Naive B cell (primary cell): ENCODE measurements around the gene ABHD2. TPM values are rescaled to one million over a fixed set of nuclear protein-coding genes. Genes with fewer than 3 reads are reported as not detected.
"Not testable (repeated sequence)": the region's sequence is repeated elsewhere in the genome, so short reads cannot be mapped to it uniquely, and the experiment has no call there.

Experiments used
- ATAC-seq, 2 donors: fragments of 150-1000 bp; cut with Tn5 transposase; 2 replicates each; pipeline ENCODE4 v1.10.0; 2021; ENCODE audit warnings: low read depth in 2 of 2, mild to moderate bottlenecking in 2 of 2, moderate library complexity in 2 of 2
- DNase-seq: peaks from one replicate; pipeline ENCODE4 v3.0.0; 2022
- H3K27ac Mint-ChIP-seq, 6 donors: one replicate each; pipeline ENCODE4 v1.8.0; 2020 to 2022; ENCODE audit warnings: mild to moderate bottlenecking in 6 of 6, mixed read lengths in 6 of 6, moderate library complexity in 5 of 6, inconsistent platforms in 2 of 6
- H3K27me3 Mint-ChIP-seq, 3 donors: one replicate each; pipeline ENCODE4 v1.8.0; 2021 to 2022; ENCODE audit warnings: mixed read lengths in 3 of 3, mild to moderate bottlenecking in 1 of 3
- H3K36me3 Mint-ChIP-seq, 2 donors: one replicate each; pipeline ENCODE4 v1.8.0; 2020 to 2022; ENCODE audit warnings: mixed read lengths in 2 of 2, inconsistent platforms in 1 of 2, mild to moderate bottlenecking in 1 of 2
- H3K4me1 Mint-ChIP-seq, 3 donors: one replicate each; pipeline ENCODE4 v1.8.0; 2020 to 2022; ENCODE audit warnings: mixed read lengths in 3 of 3, inconsistent platforms in 1 of 3, mild to moderate bottlenecking in 1 of 3, moderate library complexity in 1 of 3
- H3K4me3 Mint-ChIP-seq, 8 donors: one replicate each; pipeline ENCODE4 v1.8.0; 2020 to 2022; ENCODE audit warnings: mild to moderate bottlenecking in 8 of 8, mixed read lengths in 8 of 8, moderate library complexity in 8 of 8, inconsistent platforms in 2 of 8
- H3K9me3 Mint-ChIP-seq, 7 donors: one replicate each; pipeline ENCODE4 v1.8.0; 2020 to 2022; ENCODE audit warnings: mixed read lengths in 7 of 7, mild to moderate bottlenecking in 5 of 7, inconsistent platforms in 2 of 7, moderate library complexity in 1 of 7
- polyA plus RNA-seq, 6 donors: library from polyadenylated mRNA; unstranded; fragments of 300-500 nt; fragmentation: Illumina TruSeq; gene quantifications; one replicate each; pipeline ENCODE4 v1.2.3, GENCODE V29; 2021; ENCODE audit warnings: low read depth in 6 of 6

ABHD2 gene
- polyA plus RNA-seq, 6 donors from 2014 or later, result 5.4 to 17.6 (median 12.1) TPM

DNA sequence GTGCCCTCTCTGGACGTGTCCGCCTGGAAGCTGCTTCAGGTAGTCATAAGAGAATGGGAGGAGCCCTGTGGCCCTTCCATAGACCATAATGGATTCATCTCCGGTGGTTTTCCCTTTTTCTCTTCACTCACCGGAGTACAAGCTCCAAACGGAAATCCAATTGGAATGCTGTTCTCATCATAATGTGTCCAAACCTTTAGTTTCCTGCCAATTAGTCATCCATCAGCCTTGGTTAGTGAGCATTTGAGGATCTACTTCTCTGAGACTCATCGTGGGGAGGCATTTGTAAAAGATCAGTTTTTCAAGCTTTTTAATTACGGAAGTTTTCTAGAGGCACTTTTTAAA is 34.9 kb downstream of the ABHD2 start:
- no peak for DNase-seq
- Mint-ChIP-seq H3K9me3 (no peaks in the 10 kb centered on the region), H3K36me3 (peaks cover 9 to 17% of the 10 kb centered on the region in 2 donors), H3K4me1 (no peaks in the 10 kb centered on the region), H3K27me3 (no peaks in the 10 kb centered on the region), H3K27ac (no peak overlapping the region), H3K4me3 (no peak overlapping the region)
- ATAC-seq, result no peak

GRCh38 chr15:89125088-89125826 is 37.0 kb downstream of the ABHD2 start:
- ATAC-seq (no peak), DNase-seq (no peak)
- Mint-ChIP-seq H3K9me3 (no peaks in the 10 kb centered on the region), H3K4me1 (no peaks in the 10 kb centered on the region), H3K4me3 (no peak overlapping the region), H3K27me3 (no peaks in the 10 kb centered on the region), H3K36me3 (peaks cover 9 to 17% of the 10 kb centered on the region in 2 donors), H3K27ac (no peak overlapping the region)

GRCh38 chr15:89126009-89126408 is 37.8 kb downstream of the ABHD2 start:
- no peaks in the 10 kb centered on the region for H3K9me3 Mint-ChIP-seq
- no peak overlapping the region for H3K27ac Mint-ChIP-seq
- no peak for ATAC-seq
- H3K27me3 Mint-ChIP-seq, result no peaks in the 10 kb centered on the region
- H3K4me1 Mint-ChIP-seq, result peaks cover 0 to 2% (median 0%) of the 10 kb centered on the region in 3 donors
- H3K4me3 Mint-ChIP-seq, result no peak overlapping the region
- peaks cover 5 to 17% of the 10 kb centered on the region in 2 donors for H3K36me3 Mint-ChIP-seq
- DNase-seq, result no peak

DNA sequence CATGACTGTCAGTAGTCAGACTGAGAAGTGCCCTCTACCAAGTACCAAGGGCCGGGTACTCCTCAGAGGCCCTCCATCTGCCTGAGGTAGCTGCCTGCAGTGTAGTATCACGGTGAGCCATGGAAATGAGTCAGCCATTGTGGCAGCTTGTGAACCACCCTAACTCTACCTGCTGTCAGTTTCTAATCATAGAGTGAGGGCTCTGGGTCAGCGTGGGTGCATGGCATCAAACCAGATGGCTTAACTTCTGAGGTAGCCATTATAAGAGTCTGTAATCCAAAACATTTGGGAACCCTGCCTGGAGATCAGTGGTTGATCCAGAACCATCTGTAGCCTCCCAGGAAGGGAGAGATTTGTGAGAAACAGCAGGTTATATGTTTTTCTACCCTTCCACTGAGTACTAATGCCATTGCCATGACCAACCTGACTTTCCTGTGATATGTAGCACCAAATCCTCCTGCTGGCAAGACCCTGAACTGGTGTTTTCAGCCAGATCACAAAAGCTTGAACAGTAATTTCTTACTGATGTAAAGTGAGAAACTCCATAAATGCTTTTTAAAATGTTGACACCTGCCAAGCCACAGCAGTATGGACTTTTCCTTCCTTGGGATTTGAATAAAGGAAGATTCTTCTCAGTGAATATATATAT is 38.9 kb downstream of the ABHD2 start:
- ATAC-seq (no peak), DNase-seq (no peak)
- H3K36me3 Mint-ChIP-seq, result peaks cover 5 to 22% of the 10 kb centered on the region in 2 donors
- H3K9me3 Mint-ChIP-seq, result no peaks in the 10 kb centered on the region
- no peak overlapping the region for H3K4me3 Mint-ChIP-seq
- no peaks in the 10 kb centered on the region for H3K27me3 Mint-ChIP-seq
- no peak overlapping the region for H3K27ac Mint-ChIP-seq
- H3K4me1 Mint-ChIP-seq, result peaks cover 0 to 9% (median 0%) of the 10 kb centered on the region in 3 donors

DNA sequence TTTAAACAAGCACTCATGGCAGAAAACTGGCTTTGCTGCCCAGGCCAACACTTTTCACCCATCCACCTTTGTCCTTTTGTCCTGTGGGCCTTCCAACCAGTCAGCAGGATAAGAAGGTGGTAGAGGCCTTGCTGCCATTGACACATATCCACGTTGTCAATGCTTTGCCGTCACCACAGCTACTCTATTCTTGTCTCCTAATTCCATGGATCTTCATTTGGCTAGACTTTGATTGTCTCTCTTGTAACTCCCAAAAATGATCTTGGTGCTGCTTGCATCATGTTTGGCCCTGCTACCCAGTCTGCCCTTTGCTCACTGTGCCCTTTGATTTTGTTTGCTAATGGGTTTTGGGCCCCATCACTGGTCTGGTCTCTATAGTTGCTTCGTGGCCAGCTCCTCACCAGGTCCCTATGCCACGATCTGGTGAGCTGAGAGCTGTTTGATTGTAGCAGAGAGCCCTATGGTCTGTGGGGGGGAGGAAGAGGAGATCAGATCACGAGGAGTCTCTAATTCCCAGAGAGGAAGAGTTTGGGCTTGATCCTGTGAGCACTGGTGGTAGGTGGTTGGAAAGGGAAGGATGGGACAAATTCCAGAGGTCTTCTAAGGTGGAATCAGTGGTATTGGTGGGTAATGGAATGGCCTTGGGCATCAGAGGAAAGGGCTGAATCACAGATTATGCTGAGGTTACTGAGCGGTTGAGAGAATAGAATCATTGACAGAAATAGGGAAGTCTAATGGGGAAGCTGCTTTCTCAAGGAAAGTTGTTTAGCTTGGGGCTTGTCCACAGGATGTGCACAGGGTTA is 40.3 kb downstream of the ABHD2 start:
- H3K36me3 Mint-ChIP-seq, result peaks cover 5 to 22% of the 10 kb centered on the region in 2 donors
- DNase-seq, result no peak
- H3K9me3 Mint-ChIP-seq, result no peaks in the 10 kb centered on the region
- peak in 1 of 2 donors; percentile 40 for ATAC-seq
- no peak overlapping the region for H3K4me3 Mint-ChIP-seq
- H3K4me1 Mint-ChIP-seq, result peaks cover 7 to 15% (median 7%) of the 10 kb centered on the region in 3 donors
- H3K27ac Mint-ChIP-seq, result no peak overlapping the region
- H3K27me3 Mint-ChIP-seq, result no peaks in the 10 kb centered on the region

DNA sequence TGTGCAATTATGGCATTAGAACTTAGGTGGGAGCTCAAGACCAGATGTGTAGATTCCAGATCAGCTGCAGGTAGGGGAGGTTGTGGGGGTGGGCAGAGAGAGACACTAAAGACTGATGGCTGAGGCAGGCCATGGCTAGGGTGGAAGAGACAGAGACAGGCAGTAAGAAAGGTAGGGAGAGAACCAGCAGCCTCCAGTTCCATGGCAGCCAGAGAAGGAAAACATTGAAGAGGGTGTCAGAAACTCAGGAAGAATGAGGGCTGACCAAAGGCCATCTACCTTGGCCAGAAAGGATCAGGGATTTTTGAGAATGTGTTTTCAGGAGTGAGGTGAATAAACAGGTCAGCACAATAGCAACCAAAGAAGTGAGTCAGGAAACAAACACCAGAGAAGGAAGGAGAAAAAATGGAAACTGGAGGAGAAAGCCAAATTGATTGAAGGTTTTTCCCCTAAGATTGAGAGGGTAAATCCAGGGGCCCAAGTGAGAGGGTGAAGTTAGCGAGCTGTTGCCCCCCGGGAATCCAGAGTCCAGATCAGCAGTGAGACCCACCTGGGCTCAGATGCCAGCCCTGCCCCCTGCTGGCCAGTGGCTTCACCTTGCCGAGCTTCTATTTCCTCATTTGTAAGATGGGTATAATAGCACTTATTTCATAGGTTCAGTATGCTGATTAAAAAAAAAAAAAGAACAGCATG is 41.0 kb downstream of the ABHD2 start:
- peaks cover 0 to 22% of the 10 kb centered on the region in 2 donors for H3K36me3 Mint-ChIP-seq
- no peaks in the 10 kb centered on the region for H3K9me3 Mint-ChIP-seq
- no peak overlapping the region for H3K4me3 Mint-ChIP-seq
- DNase-seq (peak; percentile 36), ATAC-seq (peak; percentile 62 to 80)
- peaks cover 7 to 15% (median 7%) of the 10 kb centered on the region in 3 donors for H3K4me1 Mint-ChIP-seq
- H3K27me3 Mint-ChIP-seq, result no peaks in the 10 kb centered on the region
- no peak overlapping the region for H3K27ac Mint-ChIP-seq

- no peak overlapping the region for H3K4me3 Mint-ChIP-seq
- peaks cover 0 to 22% of the 10 kb centered on the region in 2 donors for H3K36me3 Mint-ChIP-seq
- ATAC-seq (no peak), DNase-seq (no peak)
- H3K9me3 Mint-ChIP-seq, result no peaks in the 10 kb centered on the region
- H3K4me1 Mint-ChIP-seq, result peaks cover 7 to 15% (median 7%) of the 10 kb centered on the region in 3 donors
- no peak overlapping the region for H3K27ac Mint-ChIP-seq
- no peaks in the 10 kb centered on the region for H3K27me3 Mint-ChIP-seq
These were observed 41.5 kb downstream of the ABHD2 start for GRCh38 chr15:89129816-89130134.

- Mint-ChIP-seq H3K27me3 (no peaks in the 10 kb centered on the region), H3K4me1 (peaks cover 7 to 15% (median 7%) of the 10 kb centered on the region in 3 donors), H3K36me3 (peaks cover 0 to 22% of the 10 kb centered on the region in 2 donors), H3K4me3 (no peak overlapping the region), H3K9me3 (no peaks in the 10 kb centered on the region), H3K27ac (no peak overlapping the region)
- DNase-seq (no peak), ATAC-seq (no peak)
These were observed 41.9 kb downstream of the ABHD2 start for GRCh38 chr15:89130201-89130600.

GRCh38 chr15:89131731-89132130 is 43.5 kb downstream of the ABHD2 start:
- Mint-ChIP-seq H3K9me3 (no peaks in the 10 kb centered on the region), H3K4me3 (no peak overlapping the region), H3K27ac (peak overlapping the region in 4 of 6 donors; percentile 0 to 78 (median 42)), H3K36me3 (peaks cover 12 to 19% of the 10 kb centered on the region in 2 donors), H3K27me3 (no peaks in the 10 kb centered on the region), H3K4me1 (peaks cover 10 to 15% (median 13%) of the 10 kb centered on the region in 3 donors)
- DNase-seq (no peak), ATAC-seq (no peak)

DNA sequence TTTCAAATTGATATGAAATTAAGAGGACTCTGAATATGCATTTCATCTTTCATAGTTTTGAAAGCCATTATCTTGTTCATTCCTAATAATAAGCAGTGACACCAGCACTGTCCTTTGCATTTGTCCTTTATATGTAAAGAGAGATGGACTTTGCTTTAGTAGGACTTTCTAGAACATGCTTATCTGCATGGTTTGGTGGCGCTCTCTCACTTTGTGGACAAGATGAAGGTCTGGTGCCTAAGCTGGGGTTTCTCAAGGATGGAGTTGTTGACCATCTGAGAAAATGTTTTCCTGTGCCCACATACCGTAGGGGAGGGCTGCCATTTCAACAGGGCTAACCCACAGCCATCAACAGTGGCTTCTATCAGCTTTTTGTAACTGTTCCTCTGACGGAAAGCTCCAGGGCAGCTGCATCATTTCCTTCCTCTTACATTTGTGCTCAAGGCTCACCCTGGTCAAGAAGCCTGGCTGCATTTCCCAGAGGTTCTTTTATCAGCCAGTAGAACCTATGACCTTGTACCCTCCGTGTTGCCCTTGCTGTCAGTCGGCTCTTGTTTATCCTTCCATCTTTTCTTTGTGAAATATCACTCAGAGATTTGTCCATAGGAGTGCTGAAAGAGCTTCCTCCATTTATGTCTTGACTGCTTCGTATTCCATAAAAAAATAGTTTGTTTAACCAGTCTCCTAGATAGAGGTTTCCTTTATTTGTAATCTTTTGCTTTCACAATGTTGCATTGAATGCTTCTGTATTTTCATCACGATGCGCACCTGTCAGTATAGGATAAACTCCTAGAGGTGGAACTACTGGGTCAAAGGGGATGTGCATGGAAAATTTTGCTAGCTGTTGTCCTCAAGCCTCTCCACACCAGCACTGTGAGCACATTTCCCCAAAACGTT is 44.6 kb downstream of the ABHD2 start:
- DNase-seq, result no peak
- H3K4me3 Mint-ChIP-seq, result no peak overlapping the region

GRCh38 chr15:89135387-89136077 is 47.3 kb downstream of the ABHD2 start:
- not testable (repeated sequence) for H3K4me3 Mint-ChIP-seq, ATAC-seq, H3K27me3 Mint-ChIP-seq, DNase-seq, H3K9me3 Mint-ChIP-seq
- Mint-ChIP-seq H3K4me1 (peaks cover 10 to 19% (median 18%) of the 10 kb centered on the region in 3 donors), H3K36me3 (peaks cover 12 to 20% of the 10 kb centered on the region in 2 donors), H3K27ac (peak overlapping the region in 1 of 6 donors; percentile 58)

More for the DNA sequence above, 44.6 kb downstream of the ABHD2 start:
- Mint-ChIP-seq H3K27ac (peak overlapping the region in 3 of 6 donors; percentile 17 to 95 (median 36)), H3K9me3 (no peaks in the 10 kb centered on the region), H3K4me1 (peaks cover 10 to 19% (median 15%) of the 10 kb centered on the region in 3 donors), H3K36me3 (peaks cover 12 to 20% of the 10 kb centered on the region in 2 donors), H3K27me3 (no peaks in the 10 kb centered on the region)
- peak in 1 of 2 donors; percentile 20 for ATAC-seq
